Glomerular endothelial cell (primary cell): ENCODE results near the gene SMTNL1. TPM values are rescaled to one million over a fixed set of nuclear protein-coding genes. Genes with fewer than 3 reads are reported as not detected.
"Not testable (repeated sequence)": the region's sequence is repeated elsewhere in the genome, so short reads cannot be mapped to it uniquely, and the experiment has no call there.

Source experiments
- DNase-seq: peaks from one replicate; pipeline ENCODE4 v3.0.0-alpha.2; 2011; ENCODE audit warnings: low read depth, low spot score; ENCODE audit errors: extremely low read depth
- total RNA-seq: library from RNA; depleted of rRNA; stranded (reverse); fragments of >200 nt; gene quantifications from 2 replicates; pipeline ENCODE4 v1.2.3, GENCODE V29; 2015

Gene SMTNL1
- total RNA-seq, 1 donor from 2014 or later = not detected

DNA sequence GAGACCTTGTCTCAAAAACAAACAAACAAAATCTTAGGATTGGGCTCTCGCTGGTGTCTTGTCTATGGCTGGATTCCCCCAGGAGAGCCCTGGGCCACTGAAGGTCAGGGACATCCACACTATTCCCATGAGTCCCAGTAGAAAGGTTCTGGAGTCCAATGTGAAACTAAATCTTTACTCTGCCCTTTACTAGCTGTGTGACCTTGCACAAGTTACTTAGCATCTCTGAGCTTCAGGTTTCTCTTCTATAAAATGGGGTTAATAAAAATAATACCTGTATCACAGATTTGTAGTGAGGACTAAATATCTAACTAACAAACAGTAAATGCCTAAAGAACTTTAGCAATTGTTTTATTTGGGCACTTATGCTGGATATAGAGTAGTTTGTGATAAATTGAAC lies 30.9 kb upstream of the SMTNL1 start:
- DNase-seq = no peak

GRCh38 chr11:57508341-57509170 lies 28.8 kb upstream of the SMTNL1 start:
- DNase-seq = no peak

DNA sequence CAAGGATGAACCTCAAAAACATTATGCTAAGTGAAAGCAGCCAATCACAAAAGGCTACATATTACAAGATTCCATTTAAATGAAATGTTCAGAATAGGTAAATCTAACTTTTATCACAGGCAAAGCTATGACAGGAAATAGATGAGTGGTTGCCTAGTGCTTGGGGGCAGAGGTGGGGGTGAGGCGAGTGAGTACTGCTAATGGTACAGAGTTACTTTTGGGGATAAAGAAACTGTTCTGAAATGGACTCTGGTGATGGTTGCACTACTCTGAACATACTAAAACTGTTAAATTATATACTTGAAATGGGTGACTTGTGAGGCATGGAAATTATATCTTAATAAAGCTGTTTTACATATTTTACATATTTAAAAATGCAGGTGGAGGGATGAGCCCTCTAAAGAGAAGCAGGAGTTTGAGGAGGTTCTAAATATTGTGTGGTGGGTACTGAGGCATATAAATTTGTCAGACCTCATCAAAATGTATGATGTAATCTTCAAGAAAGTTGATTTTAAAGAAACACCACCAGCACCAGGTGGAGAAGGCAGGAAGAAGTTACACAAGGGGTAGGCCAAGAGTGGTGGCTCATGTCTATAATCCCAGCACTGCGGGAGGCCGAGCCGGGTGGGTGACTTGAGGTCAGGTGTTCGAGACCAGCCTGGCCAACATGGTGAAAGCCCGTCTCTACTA lies 25.5 kb upstream of the SMTNL1 start:
- no peak for DNase-seq

- DNase-seq = no peak
Observed at GRCh38 chr11:57512646-57513451, 24.5 kb upstream of the SMTNL1 start.

DNA sequence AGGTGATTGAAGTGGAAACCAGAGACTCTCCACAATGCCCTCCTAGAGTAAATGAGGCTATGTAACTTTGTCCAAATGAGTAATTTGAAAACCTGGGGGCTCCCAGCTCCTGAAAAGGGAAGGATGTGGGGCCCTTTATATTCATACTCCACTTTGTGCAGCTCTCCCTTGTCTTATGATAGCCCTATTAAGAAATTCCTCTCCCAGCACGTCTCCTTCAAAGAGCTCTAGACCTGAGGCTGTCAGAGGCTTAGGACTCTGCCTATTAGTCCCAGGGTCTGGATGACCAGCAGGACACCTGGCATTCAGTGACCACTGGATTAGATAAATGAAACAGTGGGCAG lies 24.0 kb upstream of the SMTNL1 start:
- DNase-seq = no peak

- no peak for DNase-seq
Observed at GRCh38 chr11:57513911-57514537, 23.4 kb upstream of the SMTNL1 start.

DNA sequence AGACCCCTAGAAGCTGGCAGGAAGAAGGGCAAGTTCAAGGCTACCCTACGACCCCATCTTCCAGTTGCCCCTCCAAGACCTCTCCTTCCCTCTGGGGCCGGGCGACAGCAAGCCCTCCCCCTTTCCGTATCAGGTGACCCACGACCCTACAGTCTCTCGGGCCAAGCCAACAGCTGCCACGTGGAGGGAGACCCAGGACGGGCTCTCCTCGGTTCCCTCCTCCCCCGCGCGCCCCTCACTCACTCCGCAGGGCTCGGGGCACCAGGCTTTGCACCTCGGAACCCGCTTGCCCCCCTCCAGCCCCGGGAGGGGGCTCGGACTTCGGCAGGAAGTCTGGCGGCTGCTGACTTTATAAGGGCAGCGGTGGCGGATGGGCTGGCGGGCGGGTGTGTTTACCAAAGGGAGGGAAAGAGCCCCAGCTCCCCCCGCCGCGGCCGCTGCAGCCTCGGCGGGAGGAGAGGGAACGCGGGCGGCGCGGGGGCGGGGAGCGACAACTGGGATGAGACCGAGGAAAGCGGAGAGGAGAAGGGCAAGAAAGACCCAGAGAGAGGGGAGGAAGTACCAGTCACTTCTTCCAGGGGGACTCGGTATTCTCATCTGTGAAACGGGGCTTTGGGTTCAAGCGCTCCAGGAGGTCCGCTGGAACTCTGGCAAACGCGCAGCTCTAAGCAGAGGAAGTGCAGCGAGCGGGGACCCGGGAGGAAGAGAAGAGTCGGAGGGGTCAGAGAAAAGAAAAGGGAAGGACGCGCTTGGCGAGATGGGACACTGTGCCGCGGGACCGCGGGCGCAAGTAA lies 22.7 kb upstream of the SMTNL1 start:
- no peak for DNase-seq

DNA sequence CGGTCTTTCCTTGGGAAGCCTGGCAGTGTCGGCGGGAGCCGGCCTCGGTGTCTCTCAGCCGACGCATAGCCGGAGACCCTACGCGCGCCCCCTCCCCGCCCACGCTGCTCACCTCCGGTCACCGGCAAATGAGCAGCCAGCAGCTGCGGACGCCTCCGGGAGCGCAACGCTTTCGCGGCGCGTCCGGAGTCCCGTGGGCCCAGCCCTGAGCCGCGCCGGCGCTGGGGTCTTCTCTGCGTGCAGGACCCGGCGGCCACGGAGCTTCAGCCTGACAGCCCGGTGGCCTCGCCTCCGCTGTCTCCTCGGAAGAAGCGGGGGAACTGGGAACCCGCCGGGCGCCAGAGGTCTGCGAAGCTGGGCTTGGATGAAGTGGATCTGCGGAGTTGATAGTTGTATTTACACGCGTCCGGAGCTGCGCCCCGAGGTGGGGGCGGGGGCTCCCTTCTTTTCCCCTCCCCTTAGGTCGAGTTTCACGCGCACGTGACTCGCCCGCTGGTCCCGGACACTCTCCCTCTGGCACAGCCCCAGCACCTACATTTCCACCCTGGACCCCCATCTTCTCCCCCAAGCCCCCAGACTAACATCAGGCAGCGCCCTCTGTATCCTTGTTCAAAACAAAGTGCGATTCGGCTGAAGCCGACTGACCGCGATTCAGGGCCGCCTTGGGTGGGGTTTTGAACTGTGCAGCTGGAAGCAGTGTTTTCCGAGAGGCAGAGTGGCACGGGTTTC lies 21.9 kb upstream of the SMTNL1 start, which contains the start of gene SLC43A1:
Gene SLC43A1 (minus strand): TSS at position 371 of the 729 bp plus-strand sequence. CDS start 1,591 bp downstream, outside the sequence.
- DNase-seq = no peak

DNA sequence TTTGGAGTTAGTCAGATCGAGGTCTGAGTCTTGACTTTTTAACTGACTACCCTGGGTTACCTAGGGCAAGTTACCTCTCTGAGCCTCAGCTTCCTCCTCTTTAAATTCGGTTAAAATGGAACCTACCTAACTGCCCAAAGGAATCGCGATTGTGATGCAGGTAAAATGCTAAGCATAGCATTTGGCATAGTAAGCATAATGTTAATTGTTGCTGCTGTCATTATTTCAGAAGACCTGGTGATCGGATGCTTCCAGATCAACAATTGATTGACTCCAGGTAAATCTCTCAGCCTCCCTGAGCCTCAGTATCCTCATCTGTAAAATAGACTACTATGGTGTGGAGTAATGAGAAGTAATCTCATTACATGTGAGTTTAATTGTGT lies 21.3 kb upstream of the SMTNL1 start:
- no peak for DNase-seq

GRCh38 chr11:57521116-57521515 lies 16.3 kb upstream of the SMTNL1 start:
- DNase-seq = no peak

GRCh38 chr11:57523419-57523818 lies 14.0 kb upstream of the SMTNL1 start:
- DNase-seq = no peak

DNA sequence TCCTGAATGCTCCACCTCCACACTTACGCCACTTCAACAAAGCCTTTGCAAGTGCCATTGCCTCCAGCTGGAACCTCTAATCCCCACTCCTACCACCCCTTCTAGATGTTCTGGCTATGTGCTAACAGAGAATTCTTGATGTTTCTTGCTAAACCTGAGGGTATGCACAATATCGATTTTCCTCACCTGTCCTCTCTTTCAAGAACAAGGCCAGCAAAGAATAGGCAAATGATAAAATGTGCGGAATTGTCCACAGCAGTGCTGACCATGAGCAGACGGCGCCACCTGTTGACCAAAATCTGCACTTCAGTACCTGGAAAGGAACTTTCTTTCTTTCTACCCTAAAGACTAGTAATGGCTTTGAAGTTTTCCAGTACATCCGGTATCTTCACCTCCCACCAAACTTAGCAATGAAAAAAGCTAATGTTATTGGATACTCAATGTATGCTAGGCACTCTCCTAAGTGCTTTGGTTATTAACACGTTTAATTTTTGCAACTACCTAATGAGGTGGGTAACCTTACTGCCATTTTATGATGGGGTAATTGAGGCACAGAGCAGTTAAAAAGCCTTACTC lies 10.3 kb upstream of the SMTNL1 start:
- peak; percentile 41 for DNase-seq

DNA sequence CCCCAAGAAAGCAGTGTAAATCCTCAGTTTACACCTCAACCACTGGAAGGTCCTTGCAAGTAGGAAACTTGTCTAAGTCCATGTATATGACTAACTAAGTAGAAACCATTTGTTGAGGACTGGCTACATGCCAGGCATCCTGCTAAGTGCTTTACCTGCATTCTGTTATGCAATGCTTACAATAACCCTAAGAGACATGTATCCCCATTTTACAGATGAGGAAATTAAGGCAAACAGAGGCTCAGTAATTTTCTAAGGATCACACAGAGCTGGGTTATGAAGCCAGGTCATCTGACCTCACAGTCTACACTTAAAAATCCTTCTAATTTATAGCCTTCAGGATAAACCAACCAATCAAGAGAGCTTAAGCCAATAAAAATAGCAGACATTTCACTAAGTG lies 8.4 kb upstream of the SMTNL1 start:
- no peak for DNase-seq

DNA sequence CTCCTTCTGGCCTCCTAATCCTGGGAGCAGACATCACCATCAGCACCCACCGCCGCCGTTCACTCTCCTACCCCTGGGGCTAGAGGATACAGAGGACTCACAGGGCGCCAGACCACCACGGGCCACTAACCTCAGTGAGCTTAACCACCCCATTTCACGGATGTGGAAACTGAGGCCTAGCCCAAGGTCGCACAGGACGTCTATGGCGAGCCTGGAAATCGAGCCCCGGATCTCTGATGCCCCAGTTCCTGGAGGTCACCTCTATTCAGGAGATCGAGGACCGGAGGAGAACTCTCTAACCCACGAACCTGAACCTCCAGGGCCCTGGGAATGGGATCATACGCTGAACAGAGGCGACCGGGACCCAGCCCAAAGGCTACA lies 7.2 kb upstream of the SMTNL1 start:
- DNase-seq = no peak

GRCh38 chr11:57530596-57531507 lies 6.5 kb upstream of the SMTNL1 start, which contains the start of gene TIMM10:
Gene TIMM10 (minus strand): TSS chr11:57530754. CDS start chr11:57530189, 565 bp downstream.
- DNase-seq = peak; percentile 76

DNA sequence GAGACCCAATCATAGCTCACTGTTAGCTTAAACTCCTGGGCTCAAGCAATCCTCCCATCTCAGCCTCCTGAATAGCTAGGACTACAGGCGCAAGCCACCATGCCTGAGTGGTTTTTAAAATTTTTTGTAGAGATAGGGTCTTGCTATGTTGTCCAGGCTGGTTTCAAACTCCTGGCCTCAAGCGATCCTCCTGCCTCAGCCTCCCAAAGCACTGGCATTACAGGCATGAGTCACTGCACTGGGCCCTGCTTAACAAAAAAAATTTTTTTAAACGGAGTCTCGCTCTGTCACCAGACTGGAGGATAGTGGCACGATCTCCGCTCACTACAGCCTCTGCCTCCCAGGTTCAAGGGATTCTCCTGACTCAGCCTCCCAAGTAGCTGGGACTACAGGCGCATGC lies 2.9 kb upstream of the SMTNL1 start:
- not testable (repeated sequence) for DNase-seq

GRCh38 chr11:57539342-57539741 lies 1.9 kb downstream of the SMTNL1 start:
- DNase-seq = no peak

DNA sequence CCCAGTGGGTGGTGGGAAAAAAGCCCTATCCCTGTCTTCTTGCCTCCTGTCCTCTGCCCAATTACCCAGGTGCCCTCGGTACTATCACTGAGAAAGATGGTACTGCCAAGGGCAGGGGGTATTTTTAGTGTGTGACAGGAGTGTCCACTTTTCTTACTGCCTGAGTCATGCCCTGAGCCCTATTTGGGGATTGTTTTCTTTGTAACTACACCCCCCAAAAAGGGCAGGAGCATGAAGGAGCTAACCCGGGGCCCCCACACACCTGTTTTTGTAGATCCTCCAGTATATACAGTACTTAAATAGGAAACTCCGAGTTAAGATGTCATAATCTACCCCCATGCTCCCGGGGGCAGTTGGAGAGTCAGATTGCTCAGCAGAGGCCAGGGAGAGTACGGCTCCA lies 3.8 kb downstream of the SMTNL1 start:
- no peak for DNase-seq
